SK-N-SH treated with all-trans-retinoic acid at 6 μM for 48 hours (cell line): ENCODE measurements around the gene TRABD2A.

Source experiments
- PPARA ChIP-seq: fragments of 250-450 bp; sonication (Bioruptor Pico); IDR thresholded peaks from 2 replicates; pipeline ENCODE4 v1.5.0; 2020; ENCODE audit warnings: mild to moderate bottlenecking, borderline replicate concordance
- ZNF70 ChIP-seq: fragments of 450-650 bp; formaldehyde crosslinking; IDR thresholded peaks from 2 replicates; pipeline ENCODE4 v1.5.0; 2020; ENCODE audit warnings: mild to moderate bottlenecking, moderate library complexity

DNA sequence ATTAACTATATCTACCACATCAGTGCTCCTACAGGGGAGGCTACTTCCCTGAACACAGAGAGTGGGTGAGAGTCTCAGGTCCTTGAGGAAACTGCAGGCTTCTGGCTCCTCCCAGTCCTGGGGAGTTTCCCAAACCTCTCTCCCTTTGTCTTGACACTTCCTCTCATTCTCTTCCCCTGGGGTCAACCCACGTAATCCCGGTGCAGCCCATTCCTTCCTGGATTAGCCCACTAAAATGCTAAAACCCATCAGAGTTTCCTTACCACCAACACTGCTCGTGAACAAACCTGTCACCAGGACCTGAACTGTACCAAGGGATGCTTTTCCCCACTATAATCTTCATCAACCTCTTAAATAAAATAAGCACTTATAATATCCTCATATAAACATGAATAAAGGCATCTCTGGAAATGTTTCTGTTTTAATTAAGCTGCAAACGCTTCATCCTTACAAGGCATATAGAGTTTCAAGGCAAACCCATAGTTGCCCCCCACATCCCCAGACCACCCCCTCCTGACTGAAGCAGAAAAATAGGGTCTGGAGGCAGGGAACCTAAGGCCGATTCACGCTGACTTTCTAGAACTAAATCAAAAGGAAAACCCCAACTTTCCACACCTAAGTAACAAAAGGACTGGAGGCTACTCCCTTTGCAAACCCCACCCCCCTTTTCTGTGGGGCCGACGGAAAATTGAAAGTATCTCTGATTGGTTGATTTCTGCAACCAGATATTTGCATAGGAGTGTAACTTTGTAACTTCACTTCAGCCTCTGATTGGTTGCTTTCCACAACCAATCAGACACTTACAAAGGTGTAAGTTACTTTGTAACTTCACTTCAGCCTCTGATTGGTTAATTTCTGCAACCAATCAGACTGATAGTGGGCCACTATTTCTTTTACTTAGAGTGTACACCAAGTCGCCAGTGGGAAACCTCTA lies 43.6 kb upstream of the TRABD2A start:
- no peak for TF ChIP-seq PPARA (CRISPR knock-in tag)
- TF ChIP-seq ZNF70 (CRISPR knock-in tag) = no peak
